DND-41 (cell line): ENCODE measurements around the gene EPB41L3.

Experiments used
- CTCF ChIP-seq: IDR thresholded peaks from 2 replicates; pipeline ENCODE4 v1.5.1; 2012; ENCODE audit warnings: borderline replicate concordance, low read length, moderate library complexity, mild to moderate bottlenecking; ENCODE audit not compliant: poor library complexity, severe bottlenecking; ENCODE audit errors: extremely low read depth
- EZH2 ChIP-seq: IDR thresholded peaks from 3 replicates; pipeline ENCODE4 v1.6.1; 2012; ENCODE audit warnings: borderline replicate concordance, low read depth, mild to moderate bottlenecking, moderate library complexity, low read length, inconsistent platforms; ENCODE audit not compliant: severe bottlenecking

- TF ChIP-seq CTCF (no peak), EZH2 (no peak)
Measured at GRCh38 chr18:5419030-5419429, 124.8 kb downstream of the EPB41L3 start.
